OCI-LY7 (cell line): Measurements from ENCODE around the gene MRPL3. TPM values are rescaled to one million over a fixed set of nuclear protein-coding genes. Genes with fewer than 3 reads are reported as not detected.

Experiments used
- BruUV-seq: library from RNA; stranded (reverse); fragments of 400-500 nt; replicated peaks from 2 replicates; lab custom pipeline; 2021; lab: Mats Ljungman, UMichigan
- CTCF ChIA-PET: fragments of 300-600 bp; sonication (Branson Sonifier 250); formaldehyde crosslinking; loops from one replicate; lab custom pipeline; 2022; ENCODE audit warnings: antibody characterized with exemption; ENCODE audit not compliant: unreplicated experiment; lab: Charles Lee
- POLR2A ChIA-PET: fragments of 300-600 bp; sonication (Branson Sonifier 250); formaldehyde crosslinking; loops from one replicate; lab custom pipeline; 2022; ENCODE audit warnings: antibody characterized with exemption; lab: Charles Lee
- DNase-seq: peaks from one replicate; pipeline ENCODE4 v3.0.0-alpha.2; 2015; ENCODE audit warnings: low spot score
- H2AFZ ChIP-seq: fragments of 200-600 bp; sonication (generic), shearing (Covaris generic); 2 replicates; pipeline ENCODE4 v1.6.1; 2014; ENCODE audit warnings: mild to moderate bottlenecking, antibody characterized with exemption, low read length, moderate library complexity
- H3K27ac ChIP-seq: fragments of 200-600 bp; sonication (generic); 2 replicates; pipeline ENCODE4 v1.5.1; 2014; ENCODE audit warnings: mixed run types, low read depth, mild to moderate bottlenecking, moderate library complexity, low read length, inconsistent platforms; ENCODE audit not compliant: poor library complexity, severe bottlenecking
- H3K36me3 ChIP-seq: fragments of 200-600 bp; sonication (generic); 2 replicates; pipeline ENCODE4 v1.6.1; 2014; ENCODE audit warnings: mild to moderate bottlenecking, antibody characterized with exemption, low read length, moderate library complexity, mixed read lengths; ENCODE audit not compliant: insufficient read depth
- H3K4me1 ChIP-seq: fragments of 200-600 bp; sonication (generic); 2 replicates; pipeline ENCODE4 v1.5.1; 2014; ENCODE audit warnings: mild to moderate bottlenecking, low read length; ENCODE audit not compliant: insufficient read depth, poor library complexity, severe bottlenecking
- H3K4me2 ChIP-seq: fragments of 200-600 bp; sonication (generic); 2 replicates; pipeline ENCODE4 v1.6.1; 2014; ENCODE audit warnings: mild to moderate bottlenecking, low read length
- H3K4me3 ChIP-seq: fragments of 200-600 bp; sonication (generic); 2 replicates; pipeline ENCODE4 v1.5.1; 2014; ENCODE audit warnings: mild to moderate bottlenecking, low read depth, low read length; ENCODE audit not compliant: poor library complexity, severe bottlenecking
- H3K79me2 ChIP-seq: fragments of 200-600 bp; sonication (generic); 2 replicates; pipeline ENCODE4 v1.6.1; 2016; ENCODE audit warnings: low read depth, mild to moderate bottlenecking, low read length, moderate library complexity, mixed read lengths; ENCODE audit not compliant: insufficient read depth
- H3K9me2 ChIP-seq: fragments of 200-600 bp; sonication (generic); 2 replicates; pipeline ENCODE4 v1.6.1; 2016; ENCODE audit warnings: mild to moderate bottlenecking, low read length, mixed read lengths; ENCODE audit not compliant: insufficient read depth
- H3K9me3 ChIP-seq: fragments of 200-600 bp; sonication (generic); 2 replicates; pipeline ENCODE4 v1.6.1; 2014; ENCODE audit warnings: mild to moderate bottlenecking, mixed run types, low read length, mixed read lengths
- H4K20me1 ChIP-seq: fragments of 200-600 bp; sonication (generic); 2 replicates; pipeline ENCODE4 v1.6.1; 2014; ENCODE audit warnings: mild to moderate bottlenecking, antibody characterized with exemption, low read length, moderate library complexity, mixed read lengths; ENCODE audit not compliant: insufficient read depth
- EZH2phosphoT487 ChIP-seq: fragments of 200-600 bp; sonication (generic); IDR thresholded peaks from 2 replicates; pipeline ENCODE4 v1.6.1; 2018; ENCODE audit warnings: low read depth, borderline replicate concordance, mild to moderate bottlenecking, mixed run types, antibody characterized with exemption, low read length, moderate library complexity, mixed read lengths
- intact Hi-C: fragments of 100-400 bp; cut with micrococcal nuclease; formaldehyde crosslinking; loops from one replicate; pipeline ENCODE4 v1.10.0; 2022; ENCODE audit not compliant: unreplicated experiment
- small RNA-seq: library from RNA; depleted of rRNA; stranded (forward); fragments of <200 nt; gene quantifications from one replicate; pipeline ENCODE3, GENCODE V24; 2014
- total RNA-seq, 2 experiments: library from RNA; depleted of rRNA in 1 of 2; stranded (reverse); fragments of >200 nt in 1 of 2; shearing (Covaris generic) in 1 of 2; gene quantifications; 2 replicates each; pipeline ENCODE4 v1.2.3, GENCODE V29; 2014 to 2022
- TF ChIP-seq, protein P1 (sequence below): fragments of 200-600 bp; sonication (generic); conservative IDR thresholded peaks from 2 replicates; pipeline ENCODE4 v1.5.1; 2014; ENCODE audit warnings: mild to moderate bottlenecking, antibody characterized with exemption, low read length, moderate library complexity, mixed read lengths

MRPL3 gene
- total RNA-seq, 2 experiments from 2014 or later = 121 to 133 TPM

DNA sequence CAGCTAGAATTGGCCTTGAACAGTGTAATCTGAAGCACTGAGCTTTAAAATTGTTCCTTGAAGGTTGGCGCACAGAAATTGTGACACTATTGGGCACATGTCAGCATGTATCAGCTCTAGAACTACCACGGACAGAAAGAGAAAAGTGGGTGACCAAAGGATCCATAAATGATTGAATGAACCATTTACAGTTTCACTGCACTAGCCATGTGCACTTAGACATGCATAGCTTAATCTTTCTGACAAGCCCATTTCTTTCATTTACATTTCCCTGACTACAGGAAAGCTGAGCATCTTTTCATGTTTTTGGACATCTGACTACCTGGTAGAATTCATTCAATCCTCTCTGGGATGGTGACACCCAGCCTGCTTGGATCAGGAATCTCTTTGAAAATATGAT is 85.0 kb downstream of the MRPL3 start:
- Histone ChIP-seq H3K27ac (no peak overlapping the region), H3K4me2 (no peak overlapping the region), H3K36me3 (no peaks in the 10 kb centered on the region), H2AFZ (no peak overlapping the region), H3K9me2 (no peaks in the 10 kb centered on the region), H3K9me3 (no peaks in the 10 kb centered on the region), H3K79me2 (no peaks in the 10 kb centered on the region), H4K20me1 (no peaks in the 10 kb centered on the region), H3K4me3 (no peak overlapping the region), H3K4me1 (no peaks in the 10 kb centered on the region)
- TF ChIP-seq EZH2phosphoT487 = no peak
- TF ChIP-seq, protein P1, sequence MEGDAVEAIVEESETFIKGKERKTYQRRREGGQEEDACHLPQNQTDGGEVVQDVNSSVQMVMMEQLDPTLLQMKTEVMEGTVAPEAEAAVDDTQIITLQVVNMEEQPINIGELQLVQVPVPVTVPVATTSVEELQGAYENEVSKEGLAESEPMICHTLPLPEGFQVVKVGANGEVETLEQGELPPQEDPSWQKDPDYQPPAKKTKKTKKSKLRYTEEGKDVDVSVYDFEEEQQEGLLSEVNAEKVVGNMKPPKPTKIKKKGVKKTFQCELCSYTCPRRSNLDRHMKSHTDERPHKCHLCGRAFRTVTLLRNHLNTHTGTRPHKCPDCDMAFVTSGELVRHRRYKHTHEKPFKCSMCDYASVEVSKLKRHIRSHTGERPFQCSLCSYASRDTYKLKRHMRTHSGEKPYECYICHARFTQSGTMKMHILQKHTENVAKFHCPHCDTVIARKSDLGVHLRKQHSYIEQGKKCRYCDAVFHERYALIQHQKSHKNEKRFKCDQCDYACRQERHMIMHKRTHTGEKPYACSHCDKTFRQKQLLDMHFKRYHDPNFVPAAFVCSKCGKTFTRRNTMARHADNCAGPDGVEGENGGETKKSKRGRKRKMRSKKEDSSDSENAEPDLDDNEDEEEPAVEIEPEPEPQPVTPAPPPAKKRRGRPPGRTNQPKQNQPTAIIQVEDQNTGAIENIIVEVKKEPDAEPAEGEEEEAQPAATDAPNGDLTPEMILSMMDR = no peak
- ChIA-PET CTCF (no interaction called here), POLR2A (interaction anchor here (0.6 kb wide), 1 partner anchor 8 kb away, joined by 3 read pairs; no protein-coding TSS in a partner anchor)
- intact Hi-C loops = no loop called here
- no TSS peak for BruUV-seq
- DNase-seq = no peak

Small RNA genes lying within 50 kb of the gene (small RNA-seq; reads per million reads assigned to genes)
- gene AC107027.2 = not detected
- gene SNORA58 = 7.5 reads per million, percentile 94 among the genes with 10 or more reads in this experiment

Other genes with a start within 250 kb of the MRPL3 start
- gene NUDT16, start 121.2 kb downstream of the MRPL3 start, total RNA-seq (2014; rRNA removed; shearing (Covaris generic)) = 8.7 and 9.0 TPM in 2 replicates
- gene NUDT16, start 121.2 kb downstream of the MRPL3 start, total RNA-seq (2022) = 12.5 and 14.0 TPM in 2 replicates